Activated T-cell treated with anti-CD3 and anti-CD28 coated beads for 1 hour (primary cell): ENCODE data around the gene BMERB1.
"Not testable (repeated sequence)": the region's sequence is repeated elsewhere in the genome, so short reads cannot be mapped to it uniquely, and the experiment has no call there.

Experiments
- DNase-seq: peaks from one replicate; pipeline ENCODE4 v3.0.0-alpha.2; 2020; ENCODE audit warnings: low read depth

Gene BMERB1

DNA sequence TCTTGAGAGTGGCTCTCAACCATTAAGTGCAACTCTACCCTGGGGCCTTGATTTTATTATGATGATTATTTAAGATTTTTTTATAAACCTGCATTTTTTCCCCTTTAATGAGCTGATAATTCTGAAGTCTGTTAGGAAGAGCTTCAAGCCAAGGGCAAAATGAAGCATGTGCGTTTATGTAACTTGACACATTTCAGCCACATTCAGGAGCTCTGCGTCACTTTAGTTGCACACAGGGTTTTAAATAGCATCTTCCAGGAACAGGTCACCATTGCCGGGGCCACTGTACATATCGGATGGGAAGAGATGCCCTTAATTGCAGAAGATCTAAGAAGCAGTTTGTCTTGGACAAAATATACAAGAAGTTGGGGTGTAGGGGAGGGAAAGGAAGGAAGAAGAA, 89.6 kb downstream of the BMERB1 start:
- no peak for DNase-seq

DNA sequence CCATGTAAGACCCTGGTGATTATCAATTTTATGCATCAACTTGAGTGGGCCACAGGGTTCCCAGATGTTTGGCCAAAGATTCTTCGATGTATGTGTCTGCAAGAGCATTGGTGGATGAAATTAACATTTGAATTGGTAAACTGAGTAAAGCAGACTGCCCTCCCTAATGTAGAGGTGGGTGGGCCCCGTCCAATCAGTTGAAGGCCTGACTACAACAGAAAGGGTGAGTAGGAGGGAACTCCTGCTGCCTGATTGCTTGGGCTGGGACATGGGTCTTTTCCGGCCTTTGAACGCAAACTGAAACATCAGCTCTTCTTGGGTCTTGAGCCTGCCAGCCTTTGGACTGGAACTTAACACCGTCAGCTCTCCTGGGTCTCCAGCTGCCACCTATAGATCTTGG, 90.6 kb downstream of the BMERB1 start:
- DNase-seq, result no peak

- no peak for DNase-seq
Observed at GRCh38 chr16:15526097-15526496, 91.7 kb downstream of the BMERB1 start.

- DNase-seq, result no peak
Observed at GRCh38 chr16:15526731-15527130, 92.3 kb downstream of the BMERB1 start.

DNA sequence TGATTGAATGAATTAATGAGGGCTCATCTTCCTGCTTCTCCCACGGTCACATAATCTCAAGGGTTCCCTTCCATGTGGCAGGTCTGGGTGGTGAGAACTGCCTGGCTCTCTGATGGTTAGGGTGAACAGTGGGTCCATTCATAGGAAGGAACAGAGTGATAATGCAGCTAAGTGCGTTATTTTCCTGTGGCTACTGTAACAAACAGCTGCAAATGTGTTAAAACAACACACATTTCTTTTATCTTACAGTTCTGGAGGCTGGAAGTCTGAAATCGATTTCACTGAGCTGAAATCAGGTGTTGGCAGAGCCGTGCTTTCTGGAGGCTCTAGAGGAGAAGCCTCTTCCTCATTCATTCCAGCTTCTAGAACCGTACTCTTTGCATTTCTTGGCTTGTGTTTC, 95.3 kb downstream of the BMERB1 start:
- no peak for DNase-seq

DNA sequence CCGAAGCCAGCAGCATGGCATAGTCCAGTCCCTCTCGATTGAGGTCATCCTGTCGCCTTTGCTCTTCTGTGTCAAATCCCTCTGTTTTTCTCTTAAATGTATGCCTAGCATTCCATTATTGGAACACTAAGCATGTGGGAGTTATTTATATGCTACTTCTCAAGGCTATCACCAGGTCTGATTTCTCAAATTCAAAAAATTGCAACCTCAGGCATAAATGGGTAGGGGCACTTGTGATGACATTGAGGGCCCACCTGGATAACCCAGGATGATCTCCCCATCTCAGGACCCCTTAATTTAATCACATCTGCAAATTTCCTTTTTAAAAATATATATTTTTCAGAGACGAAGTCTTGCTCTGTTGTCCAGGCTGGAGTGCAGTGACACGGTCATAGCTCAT, 95.7 kb downstream of the BMERB1 start:
- DNase-seq, result no peak

- no peak for DNase-seq
Observed at GRCh38 chr16:15532825-15533224, 98.4 kb downstream of the BMERB1 start.

DNA sequence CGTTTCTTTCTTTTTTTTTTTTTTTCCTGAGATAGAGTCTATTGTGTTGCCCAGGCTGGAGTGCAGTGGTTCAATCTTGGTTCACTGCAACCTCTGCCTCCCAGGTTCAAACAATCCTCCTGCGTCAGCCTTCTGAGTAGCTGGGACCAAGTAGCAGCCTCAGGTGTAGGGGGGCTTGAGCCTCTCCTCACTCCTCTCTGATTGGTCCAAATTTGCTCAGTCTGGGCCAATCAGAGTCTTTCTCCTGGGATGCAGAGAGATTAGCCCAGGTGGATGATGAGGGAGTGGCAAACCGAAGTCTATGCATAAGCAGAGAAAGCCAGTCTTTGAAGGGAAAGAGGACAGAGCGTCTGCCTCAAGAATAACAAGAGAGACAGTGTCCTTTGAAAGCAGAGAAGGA, 99.0 kb downstream of the BMERB1 start:
- DNase-seq, result no peak

- no peak for DNase-seq
Observed at GRCh38 chr16:15535772-15536171, 101.4 kb downstream of the BMERB1 start.

DNA sequence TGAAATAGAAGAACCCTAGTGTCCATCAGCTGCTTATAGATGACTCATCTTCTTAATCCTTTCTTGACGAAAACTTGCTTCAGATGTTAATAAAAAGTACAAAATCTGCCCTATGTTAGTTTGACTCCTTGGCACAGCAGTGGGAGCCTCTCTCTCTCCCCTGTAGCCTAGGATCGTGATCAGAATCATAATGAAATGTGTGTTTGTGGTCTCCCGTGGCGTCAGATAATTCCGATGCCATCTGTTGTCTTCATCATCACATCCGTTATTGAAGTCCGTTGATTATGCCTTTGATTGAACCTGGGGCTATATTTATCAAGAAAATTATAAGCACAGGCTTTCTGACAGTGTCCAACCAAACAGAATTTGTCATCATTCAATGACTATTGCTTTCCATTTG, 102.5 kb downstream of the BMERB1 start:
- no peak for DNase-seq

GRCh38 chr16:15538507-15538906, 104.1 kb downstream of the BMERB1 start:
- no peak for DNase-seq

DNA sequence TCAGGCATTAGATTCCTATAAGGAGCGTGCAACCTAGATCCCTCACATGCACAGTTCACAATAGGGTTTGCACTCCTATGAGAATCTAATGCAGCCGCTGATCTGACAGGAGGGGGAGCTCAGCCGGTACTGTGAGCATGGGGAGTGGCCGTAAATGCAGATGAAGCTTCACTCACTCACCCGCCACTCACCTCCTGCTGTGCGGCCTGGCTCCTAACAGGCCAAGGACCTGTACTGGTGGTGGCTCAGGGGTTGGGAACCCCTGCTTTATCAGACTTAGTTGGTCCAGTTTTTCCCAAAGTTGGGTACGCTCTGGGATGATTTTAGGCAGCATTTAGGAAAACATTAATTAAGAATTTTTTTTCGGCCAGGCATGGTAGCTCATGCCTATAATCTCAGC, 104.8 kb downstream of the BMERB1 start:
- no peak for DNase-seq

- DNase-seq, result no peak
Observed at GRCh38 chr16:15542261-15542660, 107.9 kb downstream of the BMERB1 start.

DNA sequence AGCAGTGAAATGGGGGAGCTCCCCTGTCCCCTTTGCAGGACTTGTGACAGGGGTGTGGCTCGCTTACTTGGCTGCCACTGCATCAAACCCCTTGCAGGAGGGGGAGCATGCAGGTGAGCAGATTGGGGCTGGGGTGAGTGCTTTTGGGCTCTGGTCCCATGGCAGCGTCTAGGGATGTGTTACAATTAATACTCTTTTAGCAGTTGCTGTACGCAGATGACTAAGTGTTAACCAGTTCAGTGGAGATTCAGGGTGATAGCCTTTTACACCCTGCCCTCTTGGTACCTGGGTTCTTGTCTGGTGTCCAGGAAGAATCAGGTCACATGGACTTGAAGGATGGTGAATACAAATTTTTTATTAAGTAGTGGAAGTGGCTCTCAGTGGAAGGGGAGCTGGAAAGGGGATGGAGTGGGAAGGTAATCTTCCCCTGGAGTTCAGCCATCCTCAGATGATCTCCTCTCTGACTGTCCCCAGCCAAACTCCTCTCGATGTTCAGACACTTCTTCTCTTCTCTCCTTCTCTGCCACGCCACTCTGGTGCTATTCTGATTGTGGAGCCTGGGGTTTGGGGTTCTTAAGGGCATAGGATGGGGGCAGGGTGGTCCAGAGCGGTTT, 108.5 kb downstream of the BMERB1 start:
- DNase-seq, result no peak

DNA sequence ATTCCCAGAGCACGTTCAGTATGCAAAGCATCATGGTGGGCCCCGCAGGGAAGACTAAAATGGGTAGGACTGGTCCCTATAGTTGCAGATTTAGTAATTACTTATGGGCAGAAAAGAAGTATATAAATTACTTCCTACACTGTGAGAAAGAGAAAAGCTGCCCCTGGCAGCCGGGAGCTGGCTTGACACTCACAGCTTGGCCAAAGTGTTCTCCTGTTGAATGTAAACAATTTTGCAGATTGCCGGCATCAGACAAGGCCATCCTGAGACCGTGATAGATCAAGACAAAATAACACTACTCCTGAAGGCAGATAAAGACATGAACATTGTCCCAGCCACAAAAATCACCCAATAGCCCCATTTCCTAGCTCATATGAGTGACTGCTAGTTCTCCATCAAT, 110.0 kb downstream of the BMERB1 start:
- DNase-seq, result no peak

DNA sequence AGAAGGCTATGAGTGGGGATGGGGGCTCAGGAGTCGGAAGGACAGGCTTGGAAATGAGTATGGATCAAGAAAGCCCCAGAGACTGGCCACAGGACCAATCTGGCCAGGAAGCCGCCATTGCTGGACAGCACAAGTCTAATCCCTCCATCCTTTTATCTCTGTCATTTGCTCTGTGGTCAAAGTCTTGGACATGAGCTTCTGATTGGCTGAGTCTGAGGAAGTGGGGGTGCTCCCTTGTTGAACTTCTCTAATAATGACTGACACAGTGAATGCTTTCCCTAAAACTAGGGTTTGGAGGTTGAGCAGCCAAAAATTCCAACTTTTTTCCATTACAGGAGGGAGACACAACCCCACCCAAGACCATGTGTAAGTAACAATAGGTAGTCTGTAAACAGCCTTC, 111.2 kb downstream of the BMERB1 start:
- no peak for DNase-seq

- DNase-seq, result not testable (repeated sequence)
Observed at GRCh38 chr16:15547072-15547767, 112.8 kb downstream of the BMERB1 start.

DNA sequence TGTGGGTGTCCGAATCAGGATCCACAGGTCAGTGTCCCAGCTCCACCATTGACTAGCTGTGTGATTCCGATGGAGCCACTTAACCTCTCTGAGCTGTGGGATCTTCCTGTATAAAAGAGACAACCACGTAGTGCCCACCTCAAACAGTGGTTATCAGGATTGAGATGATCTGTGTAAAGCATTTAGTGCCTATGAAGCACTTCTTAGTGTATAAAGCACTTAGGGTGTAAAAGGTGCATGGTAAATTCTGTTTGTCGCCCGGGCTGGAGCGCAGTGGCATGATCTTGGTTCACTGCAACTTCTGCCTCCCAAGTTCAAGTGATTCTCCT, 113.3 kb downstream of the BMERB1 start:
- DNase-seq, result no peak

DNA sequence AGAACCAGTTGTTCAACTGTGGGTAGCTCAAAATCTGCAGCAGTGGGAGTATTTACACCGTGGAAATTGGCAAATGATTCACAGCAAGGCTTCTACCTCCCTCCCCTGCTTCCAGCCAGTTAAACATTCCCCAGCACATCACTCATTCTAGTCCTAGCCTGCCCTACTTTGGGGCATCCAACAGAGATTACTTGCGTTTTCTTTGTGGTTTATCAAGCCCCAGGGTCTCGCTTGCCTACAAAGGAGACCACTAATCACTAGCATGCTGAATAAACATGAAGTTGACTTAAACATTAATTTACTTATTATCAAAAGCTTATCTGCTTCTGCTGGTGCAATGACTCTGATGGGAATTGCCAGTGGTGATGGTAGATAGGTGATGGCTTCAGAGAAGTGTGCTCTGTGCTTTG, 114.1 kb downstream of the BMERB1 start:
- no peak for DNase-seq

DNA sequence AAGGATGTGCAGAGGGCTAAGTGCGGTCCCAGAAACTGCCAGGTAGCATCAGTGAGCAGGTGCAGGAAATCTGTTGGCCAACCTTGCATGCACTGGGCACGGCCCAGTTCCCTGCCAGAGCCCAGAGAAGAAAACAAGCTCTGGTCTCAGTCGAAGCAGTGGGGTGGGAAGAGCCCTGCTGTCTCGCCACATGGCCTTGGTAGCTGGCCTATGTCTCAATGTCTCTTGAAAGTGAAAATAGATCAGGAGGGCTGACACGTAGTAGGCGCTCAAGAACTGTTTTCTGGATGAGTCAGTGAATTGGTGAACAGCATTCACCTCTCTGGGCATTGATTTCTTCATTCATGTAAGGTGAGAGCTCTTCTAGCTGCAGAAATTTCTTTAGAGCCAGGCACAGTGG, 118.1 kb downstream of the BMERB1 start:
- DNase-seq, result no peak

DNA sequence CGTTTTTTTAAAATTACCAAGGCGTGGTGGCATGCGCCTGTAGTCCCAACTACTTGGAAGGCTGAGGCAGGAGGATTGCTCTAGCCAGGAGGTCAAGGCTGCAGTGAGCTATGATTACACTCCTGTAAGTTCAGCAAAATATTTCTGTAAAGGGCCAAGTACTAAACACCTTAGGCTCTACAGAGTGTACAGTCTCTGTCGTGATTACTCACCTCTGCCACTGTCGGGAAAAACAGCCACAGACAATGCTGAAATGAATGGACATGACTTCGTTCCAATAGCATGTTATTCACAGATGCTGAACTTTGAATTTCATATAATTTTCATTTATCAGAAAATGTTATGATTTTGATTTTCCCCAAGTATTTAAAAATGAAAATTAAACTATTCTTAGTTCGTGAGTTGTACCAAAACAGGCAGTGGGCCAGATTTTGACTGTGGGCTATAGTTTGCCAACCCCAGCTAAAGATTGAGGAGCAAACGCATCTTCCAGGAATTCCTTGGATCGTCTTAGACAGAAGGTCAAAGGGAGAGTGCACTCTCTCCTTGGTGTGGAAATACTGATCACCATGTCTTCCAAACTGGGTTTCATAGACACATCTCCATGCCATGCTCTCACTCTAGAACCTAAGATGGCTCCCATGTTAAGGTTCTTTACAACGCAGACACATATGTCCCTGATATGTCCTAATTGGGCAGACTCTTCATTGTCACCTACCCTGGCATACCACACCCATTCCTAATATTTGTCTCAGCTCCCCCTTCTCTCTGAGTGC, 119.1 kb downstream of the BMERB1 start:
- no peak for DNase-seq

DNA sequence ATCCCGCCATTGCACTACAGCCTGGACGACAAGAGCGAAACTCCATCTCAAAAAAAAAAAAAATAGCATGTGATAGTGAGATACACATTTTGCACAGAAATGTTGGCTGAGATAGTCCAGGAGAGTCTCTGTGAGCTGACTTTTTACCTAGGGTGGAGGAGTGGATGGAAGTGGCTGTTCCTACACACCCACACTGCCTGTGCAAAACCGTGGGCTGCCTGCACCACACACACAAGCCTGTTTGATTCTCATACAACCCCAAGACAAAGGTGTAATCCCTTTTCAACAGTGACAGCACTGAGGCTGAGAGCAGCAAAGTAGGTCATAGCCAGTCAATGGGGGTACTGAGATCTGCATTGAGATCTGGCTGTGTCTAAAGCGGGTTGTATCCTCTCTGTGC, 121.7 kb downstream of the BMERB1 start:
- DNase-seq, result no peak

GRCh38 chr16:15557258-15557657, 122.9 kb downstream of the BMERB1 start:
- DNase-seq, result no peak

- DNase-seq, result no peak
Observed at GRCh38 chr16:15559176-15559575, 124.8 kb downstream of the BMERB1 start.
